GM10847 (cell line): Measurements from ENCODE around the gene AAMP.

ENCODE experiments used
- POLR2A ChIP-seq: IDR thresholded peaks from 2 replicates; pipeline ENCODE4 v1.6.1; 2011; ENCODE audit not compliant: insufficient read length; ENCODE audit errors: extremely low read depth

AAMP gene, protein sequence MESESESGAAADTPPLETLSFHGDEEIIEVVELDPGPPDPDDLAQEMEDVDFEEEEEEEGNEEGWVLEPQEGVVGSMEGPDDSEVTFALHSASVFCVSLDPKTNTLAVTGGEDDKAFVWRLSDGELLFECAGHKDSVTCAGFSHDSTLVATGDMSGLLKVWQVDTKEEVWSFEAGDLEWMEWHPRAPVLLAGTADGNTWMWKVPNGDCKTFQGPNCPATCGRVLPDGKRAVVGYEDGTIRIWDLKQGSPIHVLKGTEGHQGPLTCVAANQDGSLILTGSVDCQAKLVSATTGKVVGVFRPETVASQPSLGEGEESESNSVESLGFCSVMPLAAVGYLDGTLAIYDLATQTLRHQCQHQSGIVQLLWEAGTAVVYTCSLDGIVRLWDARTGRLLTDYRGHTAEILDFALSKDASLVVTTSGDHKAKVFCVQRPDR

DNA sequence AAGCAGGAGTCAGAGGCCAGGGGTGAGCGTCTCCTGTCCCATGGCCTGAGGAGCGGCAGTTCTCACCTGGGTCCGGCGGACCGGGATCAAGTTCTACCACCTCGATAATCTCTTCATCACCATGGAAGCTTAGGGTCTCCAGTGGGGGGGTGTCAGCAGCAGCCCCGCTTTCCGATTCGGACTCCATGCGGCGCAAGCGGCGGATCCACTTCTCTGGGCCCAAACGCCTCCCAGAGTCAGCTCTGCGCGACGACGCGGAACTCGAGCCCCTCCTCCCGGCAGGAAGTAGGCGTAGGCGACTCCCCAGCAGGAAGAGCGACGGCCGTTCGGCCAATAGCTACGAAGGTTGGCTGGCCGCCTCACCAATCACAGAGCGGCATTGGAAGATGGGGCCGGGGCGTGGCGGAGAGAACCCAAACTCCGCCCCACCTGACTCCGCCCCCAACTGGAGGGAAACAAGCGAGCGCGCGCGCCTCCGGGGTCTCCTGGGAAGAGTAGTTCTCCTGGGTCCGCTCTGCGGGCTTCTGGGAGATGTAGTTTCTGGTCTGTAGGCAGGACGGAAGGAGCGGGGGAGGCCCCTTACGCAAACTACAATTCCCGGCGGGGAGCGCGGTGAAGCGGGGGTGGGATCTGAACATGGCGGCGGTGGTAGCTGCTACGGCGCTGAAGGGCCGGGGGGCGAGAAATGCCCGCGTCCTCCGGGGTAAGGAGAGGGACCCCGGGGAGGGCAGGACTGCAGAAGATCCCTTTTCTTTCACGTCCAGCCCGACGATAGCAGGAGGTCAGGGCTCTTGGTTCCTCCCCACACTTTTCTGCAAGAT, at the start of gene AAMP, which contains the start of gene PNKD:
AAMP (minus strand) TSS at position 238 of the 821 bp plus-strand sequence; CDS start at position 187, 51 bp downstream.
PNKD (plus strand) TSS at position 620 of the 821 bp plus-strand sequence; CDS start at position 637, 17 bp downstream.
- TF ChIP-seq POLR2A, result peak; percentile 58

DNA sequence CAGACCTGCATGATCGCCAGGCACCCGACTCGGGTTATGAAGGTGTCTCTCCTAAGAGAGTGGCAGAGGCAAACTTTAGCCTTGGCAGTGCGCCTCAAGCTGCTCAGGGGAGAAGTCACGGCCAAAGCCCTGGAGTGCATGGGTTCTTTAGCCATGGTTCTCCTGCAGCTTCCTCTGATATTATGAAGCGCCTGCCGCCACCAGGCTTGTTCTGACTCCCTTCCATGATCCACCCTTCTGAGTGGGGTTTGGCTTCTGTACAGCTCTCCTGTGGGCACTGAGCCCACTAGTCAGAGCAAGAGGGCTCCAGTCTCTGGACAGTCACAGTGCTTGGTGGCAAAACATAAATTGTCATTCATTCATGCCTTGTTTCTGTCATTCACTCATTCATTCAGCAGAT, 48.3 kb upstream of the AAMP start:
- no peak for TF ChIP-seq POLR2A

DNA sequence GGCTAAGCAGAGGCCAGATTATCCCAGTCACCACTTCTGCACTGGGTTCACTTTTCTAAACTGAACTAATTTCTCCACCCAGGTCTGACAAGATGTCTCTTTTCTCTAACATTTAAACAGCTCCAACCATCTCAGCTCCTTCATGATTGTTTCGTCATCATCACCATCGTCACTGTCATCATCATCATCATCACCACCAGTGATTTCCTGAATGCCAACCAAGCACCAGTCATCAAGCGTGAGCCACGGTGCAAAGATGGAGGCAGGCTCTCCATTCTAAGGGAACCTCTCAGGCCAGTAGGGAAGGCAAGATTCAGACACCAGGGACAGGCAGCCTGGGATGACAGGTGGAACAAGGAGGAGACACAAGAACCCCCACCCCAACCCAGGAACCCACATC, 47.9 kb upstream of the AAMP start:
- TF ChIP-seq POLR2A, result no peak

DNA sequence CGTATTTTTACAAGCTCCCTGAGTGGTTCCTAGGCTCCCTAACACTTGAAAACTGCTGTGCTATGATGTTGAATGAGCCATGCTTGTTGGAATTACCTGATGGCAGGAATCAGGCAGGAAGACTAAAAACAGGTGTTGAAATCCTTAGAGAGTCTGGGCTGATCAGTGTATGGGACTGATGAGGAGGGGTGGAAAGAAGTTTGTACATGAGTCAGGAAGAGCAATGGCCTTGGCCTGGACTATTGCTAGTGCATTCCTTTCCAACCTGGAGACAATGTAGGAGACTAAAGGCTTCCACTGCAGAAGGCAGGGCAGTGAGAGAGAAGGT, 47.3 kb upstream of the AAMP start:
- TF ChIP-seq POLR2A, result no peak

DNA sequence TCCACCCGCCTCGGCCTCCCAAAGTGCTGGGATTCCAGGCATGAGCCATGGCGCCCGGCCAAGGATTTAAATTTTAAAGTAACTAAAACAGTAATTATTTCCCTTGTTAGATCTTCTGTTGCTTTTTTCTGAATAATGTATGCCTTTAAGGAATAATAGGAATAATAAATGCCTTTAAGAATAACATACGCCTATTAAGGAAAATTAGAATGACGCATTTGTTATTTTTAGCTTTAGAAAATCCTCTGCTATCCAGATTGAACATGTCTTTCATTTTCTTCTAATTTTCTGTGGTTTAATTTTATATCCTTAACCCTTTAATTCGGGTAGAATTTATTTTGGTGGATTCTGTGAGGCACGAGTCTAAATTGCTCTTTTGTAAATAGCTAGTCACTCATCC, 45.5 kb upstream of the AAMP start:
- TF ChIP-seq POLR2A, result no peak

DNA sequence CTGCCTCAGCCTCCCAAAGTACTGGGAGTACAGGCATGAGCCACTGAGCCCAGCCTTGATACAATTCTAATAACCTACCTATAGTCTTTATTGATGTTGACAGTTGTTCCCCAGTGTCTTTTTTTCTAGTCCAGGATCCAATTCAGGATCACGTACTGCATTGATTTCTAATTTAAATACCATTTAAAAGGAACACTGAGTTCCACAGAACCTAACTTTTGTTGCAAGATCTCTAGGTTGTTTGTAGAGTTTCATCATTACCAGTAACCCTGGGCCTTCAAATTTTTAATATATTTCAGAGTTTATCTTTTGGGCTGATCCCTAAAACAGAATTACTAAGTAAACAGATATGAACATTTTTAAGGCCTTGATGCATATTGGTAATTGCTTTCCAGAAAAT, 43.4 kb upstream of the AAMP start:
- no peak for TF ChIP-seq POLR2A

DNA sequence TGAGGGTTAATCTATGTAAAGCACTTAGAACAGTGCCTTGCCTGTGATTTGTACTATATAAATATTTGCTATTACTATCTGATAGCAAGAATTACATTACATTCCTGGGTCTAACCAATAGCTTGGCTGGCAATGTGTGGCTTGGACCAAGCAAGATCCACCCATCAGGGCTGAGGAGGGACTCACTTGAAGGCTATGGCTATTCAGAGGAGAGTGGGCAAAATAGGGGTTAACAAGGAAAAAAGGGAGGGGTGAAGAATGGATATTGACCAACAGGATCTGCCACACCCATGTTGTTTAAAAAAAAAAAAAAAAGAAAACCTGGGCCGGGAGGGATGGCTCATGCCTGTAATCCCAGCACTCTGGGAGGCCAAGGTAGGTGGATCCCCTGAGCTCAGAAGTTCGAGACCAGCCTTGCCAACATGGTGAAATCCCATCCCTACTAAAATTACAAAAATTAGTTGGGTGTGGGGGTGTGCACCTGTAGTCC, 42.4 kb upstream of the AAMP start:
- no peak for TF ChIP-seq POLR2A

DNA sequence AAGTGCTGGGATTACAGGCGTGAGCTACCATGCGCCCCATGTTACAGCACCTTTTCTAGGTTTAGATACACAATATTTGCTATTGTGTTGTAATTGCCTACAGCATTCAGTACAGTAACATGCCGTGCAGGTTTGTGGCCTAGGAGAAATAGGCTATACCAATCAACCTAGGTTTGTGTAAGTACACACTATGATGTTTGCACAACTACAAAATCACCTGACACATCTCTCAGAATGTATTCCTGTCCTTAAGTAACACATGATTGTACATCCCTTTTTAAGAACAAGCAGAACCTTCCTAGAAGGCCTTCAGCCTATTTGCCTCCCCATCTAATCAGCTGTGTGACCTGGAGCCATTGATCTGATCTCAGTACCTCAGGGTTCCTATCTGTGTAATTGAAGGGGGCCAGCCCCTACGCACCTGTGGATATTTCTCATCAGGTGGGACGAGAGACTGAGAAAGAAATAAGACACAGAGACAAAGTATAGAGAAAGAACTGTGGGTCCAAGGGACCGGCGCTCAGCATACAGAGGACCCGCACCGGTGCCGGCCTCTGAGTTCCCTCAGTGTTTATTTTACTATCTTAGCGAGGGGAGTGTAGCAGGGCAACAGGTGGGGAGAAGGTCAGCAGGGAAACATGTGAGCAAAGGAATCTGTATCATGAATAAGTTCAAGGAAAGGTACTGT, 41.1 kb upstream of the AAMP start:
- TF ChIP-seq POLR2A, result no peak

DNA sequence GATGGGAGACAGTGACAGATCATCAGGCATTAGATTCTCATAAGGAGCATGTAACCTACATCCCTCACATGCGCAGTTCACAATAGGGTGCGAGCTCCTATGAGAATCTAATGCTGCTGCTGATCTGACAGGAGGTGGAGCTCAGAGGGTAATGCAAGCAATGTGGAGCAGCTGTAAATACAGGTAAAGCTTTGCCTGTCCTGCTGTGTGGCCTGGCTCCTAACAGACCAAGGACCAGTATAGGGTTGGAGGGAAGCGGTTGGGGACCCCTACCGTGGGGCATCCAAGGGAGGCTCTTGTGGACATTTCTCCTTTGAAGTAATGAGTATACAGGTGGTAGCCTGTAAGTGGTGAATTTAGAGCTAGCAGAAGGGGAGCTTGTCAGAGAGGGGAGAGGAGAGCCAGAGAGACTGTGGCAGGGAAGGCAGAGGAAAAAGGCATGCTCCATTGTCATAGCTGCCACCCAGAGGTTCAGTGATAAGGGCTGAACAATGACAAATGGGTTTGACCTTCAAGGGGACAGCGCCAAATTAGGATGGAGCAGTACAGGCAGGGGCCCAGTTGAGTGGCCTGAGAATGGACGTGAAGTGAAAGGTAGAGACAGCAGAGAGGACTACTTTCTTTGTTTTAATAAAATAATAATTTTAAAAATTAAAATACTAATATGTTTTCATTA, 37.6 kb upstream of the AAMP start:
- TF ChIP-seq POLR2A, result no peak

DNA sequence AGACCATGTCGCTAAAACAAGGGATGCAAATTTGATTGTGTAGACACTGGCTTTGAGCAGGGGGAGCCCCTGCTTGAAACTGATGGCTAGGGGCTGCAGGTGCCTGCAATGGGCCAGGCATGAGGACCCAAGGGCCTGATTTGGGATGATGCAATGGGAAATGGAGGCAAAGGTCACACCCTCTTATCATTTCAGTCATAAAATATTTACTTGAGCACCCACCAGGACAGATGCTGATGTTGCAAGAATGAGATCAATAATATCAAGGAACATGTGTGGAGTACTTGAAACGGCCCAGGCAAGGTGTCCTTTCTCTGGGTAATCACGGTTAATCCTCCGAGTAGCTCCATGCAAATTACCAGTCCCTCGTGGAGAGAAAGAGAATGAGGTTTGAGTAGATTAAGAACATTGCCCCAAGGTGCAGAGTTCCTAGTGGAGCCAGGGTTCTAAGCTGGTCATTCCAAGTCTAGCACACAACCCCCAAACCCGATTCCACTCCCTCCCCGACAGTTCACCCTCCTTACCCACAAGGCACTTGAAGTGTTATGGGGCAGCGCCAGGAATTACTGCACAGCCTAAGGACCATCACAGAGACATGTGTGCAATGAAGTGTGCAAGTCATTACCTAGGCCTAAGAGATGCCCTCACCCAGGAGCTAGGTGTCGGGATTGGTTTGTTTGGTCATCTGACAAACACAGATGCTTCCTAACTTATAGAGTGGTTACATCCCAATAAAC, 36.4 kb upstream of the AAMP start:
- TF ChIP-seq POLR2A, result no peak

DNA sequence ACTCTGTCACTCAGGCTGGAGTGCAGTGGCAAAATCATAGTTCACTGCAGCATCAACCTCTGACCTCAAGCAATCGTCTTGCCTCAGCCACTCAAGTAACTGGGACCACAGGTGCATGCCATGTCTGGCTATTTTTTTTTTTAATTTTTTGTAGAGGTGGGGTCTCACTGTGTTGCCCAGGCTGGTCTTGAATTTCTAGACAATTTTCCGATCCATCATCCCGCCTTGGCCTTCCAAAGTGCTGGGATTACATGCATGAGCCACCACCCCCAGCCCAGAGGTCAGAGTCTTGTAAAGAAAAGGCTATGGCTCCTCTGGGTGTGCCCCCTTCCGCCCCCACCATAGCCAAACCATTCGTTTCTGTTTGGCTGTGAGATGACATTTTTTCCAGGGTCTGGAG, 35.4 kb upstream of the AAMP start:
- TF ChIP-seq POLR2A, result no peak

DNA sequence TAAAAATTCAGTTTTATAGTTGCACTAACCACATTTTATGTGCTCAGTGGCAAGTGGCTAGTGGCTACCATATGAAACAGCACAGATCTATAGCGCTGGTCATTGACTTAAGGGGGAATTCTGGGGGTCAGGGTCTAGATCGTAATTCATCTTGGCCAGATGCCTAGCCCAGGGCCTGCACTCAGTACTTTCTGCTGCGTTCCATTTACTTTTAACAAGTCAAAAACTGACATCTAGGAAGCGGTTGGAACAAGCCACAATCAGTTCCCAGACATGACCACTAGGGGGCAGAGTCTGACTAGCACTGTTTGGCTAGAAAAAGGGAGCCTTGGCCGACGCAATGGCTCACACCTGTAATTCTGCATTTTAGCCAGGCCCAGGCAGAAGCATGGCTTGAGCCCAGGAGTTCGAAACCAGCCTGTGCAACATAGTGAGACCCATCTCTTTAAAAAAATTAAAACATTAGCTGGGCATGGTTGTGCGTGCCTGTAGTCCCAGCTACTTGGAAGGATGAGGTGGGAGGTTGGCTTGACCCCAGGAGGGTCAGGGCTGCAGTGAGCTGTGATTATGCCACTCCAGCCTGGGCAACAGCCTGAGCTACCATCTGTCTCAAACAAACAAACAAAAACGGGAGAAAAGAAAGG, 31.4 kb upstream of the AAMP start:
- no peak for TF ChIP-seq POLR2A

DNA sequence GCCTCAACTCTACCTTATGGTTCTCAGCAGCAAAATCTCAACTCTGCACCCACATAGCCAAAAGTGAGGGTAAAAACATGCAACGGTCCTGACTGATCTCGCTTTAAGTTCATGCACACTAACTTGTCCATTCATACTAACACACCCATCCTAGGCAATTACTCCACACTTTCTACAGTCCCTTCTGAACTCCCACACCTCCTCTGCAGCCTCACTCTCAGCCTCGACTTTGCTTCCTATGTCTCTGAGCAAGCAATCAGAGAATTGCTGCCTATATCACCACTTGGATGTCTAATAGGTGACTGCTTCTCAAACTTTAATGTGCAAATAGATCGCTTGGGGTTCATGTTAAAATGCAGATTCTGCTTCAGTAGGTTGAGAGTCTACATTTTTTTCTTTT, 30.2 kb upstream of the AAMP start:
- no peak for TF ChIP-seq POLR2A
